Brain microvascular endothelial cell (primary cell): ENCODE measurements around the gene CUL2.

ENCODE experiments used
- DNase-seq: peaks from one replicate; pipeline ENCODE4 v3.0.0-alpha.2; 2020
- H3K27ac ChIP-seq: fragments of 250-450 bp; sonication (Bioruptor Pico); 2 replicates; pipeline ENCODE4 v1.5.1; 2020; ENCODE audit warnings: mild to moderate bottlenecking, moderate library complexity
- H3K27me3 ChIP-seq: fragments of 250-450 bp; sonication (Bioruptor Pico); replicated peaks from 2 replicates; pipeline ENCODE4 v1.5.1; 2020; ENCODE audit warnings: mild to moderate bottlenecking
- H3K36me3 ChIP-seq: fragments of 250-450 bp; sonication (Bioruptor Pico); replicated peaks from 2 replicates; pipeline ENCODE4 v1.5.1; 2020; ENCODE audit warnings: mild to moderate bottlenecking
- H3K4me3 ChIP-seq: 2 replicates; pipeline ENCODE4 v1.5.1; 2011; ENCODE audit warnings: low read depth, mild to moderate bottlenecking, control low read depth, low read length, moderate library complexity
- in situ Hi-C: cut with HindIII; loops from 2 replicates; pipeline ENCODE4 v1.10.0; 2017; ENCODE audit warnings: low sequenced_read_pairs, low pct_ligation_motif_present
- TF ChIP-seq, protein P1 (sequence below): IDR thresholded peaks from 2 replicates; pipeline ENCODE4 v1.5.1; 2011; ENCODE audit warnings: low read depth, mild to moderate bottlenecking, moderate library complexity, low read length, control low read depth, inconsistent platforms; ENCODE audit errors: missing control alignments

CUL2 gene

DNA sequence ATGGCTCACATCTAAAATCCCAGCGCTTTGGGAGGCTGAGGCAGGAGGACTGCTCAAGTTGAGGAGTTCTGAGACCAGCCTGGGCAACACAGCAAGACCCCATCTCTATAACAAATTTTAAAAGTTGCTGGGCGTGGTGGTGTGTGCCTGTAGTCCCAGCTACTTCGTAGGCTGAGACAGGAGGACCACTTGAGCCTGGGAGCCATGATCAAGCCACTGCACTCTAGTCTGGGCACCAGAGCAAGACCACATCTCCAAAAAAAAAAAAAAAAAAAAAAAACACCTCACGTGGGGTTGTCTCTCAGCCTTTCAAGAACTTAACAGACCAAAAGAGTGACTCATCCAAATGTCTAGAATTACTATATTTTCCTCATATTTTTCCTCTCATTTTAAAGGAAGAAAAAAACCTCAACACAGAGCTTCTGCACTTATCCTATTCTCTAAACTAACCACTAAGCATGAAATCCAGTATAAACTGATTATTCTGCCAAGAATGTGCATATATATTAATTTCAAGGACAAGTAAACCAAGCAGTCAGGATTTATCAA, 46.3 kb downstream of the CUL2 start:
- in situ Hi-C loops: no loop called here
- peaks cover 17% of the 10 kb centered on the region for H3K36me3 ChIP-seq

DNA sequence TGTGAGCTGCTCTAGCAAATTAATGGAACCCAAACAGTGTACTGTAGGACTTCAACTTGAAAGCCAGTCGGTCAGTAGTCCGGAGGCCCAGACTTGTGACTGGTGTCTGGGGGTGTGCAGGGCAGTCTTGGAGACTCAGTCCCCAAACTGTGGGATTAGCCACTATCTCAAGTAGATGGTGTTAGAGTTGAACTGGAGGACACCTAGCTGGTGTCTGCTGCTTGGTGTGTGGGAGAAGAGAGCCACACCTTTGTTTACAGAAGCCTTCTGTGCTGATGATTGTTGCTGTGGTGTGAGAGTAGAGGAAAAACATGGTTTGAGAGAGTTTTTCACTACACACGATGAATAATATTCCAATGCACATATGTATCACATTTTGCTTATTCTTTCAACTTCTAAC, 47.4 kb downstream of the CUL2 start:
- Histone ChIP-seq H3K36me3 (peaks cover 14% of the 10 kb centered on the region), H3K27me3 (no peaks in the 10 kb centered on the region), H3K27ac (no peak overlapping the region), H3K4me3 (no peak overlapping the region)
- TF ChIP-seq, protein P1, sequence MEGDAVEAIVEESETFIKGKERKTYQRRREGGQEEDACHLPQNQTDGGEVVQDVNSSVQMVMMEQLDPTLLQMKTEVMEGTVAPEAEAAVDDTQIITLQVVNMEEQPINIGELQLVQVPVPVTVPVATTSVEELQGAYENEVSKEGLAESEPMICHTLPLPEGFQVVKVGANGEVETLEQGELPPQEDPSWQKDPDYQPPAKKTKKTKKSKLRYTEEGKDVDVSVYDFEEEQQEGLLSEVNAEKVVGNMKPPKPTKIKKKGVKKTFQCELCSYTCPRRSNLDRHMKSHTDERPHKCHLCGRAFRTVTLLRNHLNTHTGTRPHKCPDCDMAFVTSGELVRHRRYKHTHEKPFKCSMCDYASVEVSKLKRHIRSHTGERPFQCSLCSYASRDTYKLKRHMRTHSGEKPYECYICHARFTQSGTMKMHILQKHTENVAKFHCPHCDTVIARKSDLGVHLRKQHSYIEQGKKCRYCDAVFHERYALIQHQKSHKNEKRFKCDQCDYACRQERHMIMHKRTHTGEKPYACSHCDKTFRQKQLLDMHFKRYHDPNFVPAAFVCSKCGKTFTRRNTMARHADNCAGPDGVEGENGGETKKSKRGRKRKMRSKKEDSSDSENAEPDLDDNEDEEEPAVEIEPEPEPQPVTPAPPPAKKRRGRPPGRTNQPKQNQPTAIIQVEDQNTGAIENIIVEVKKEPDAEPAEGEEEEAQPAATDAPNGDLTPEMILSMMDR: no peak
- DNase-seq: no peak
- in situ Hi-C loops: no loop called here

More for the DNA sequence above, 46.3 kb downstream of the CUL2 start:
- H3K4me3 ChIP-seq: no peak overlapping the region
- H3K27ac ChIP-seq: no peak overlapping the region
- no peaks in the 10 kb centered on the region for H3K27me3 ChIP-seq
- DNase-seq: no peak
- TF ChIP-seq, protein P1: no peak

DNA sequence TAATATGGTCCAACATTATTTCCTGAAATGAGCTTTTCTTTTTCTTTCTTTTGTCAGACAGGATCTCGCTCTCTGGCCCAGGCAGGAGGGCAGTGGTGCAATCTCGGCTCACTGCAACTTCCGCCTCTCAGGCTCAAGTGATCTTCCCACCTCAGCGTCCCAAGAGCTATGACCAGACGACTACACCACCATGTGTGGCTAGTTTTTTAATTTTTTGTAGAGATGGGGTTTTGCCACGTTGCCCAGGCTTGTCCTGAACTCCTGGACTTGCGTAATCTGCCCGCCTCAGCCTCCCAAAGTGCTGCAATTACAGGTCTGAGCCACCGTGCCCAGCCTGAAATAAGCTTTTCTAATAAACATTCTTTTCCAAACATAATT, 48.6 kb downstream of the CUL2 start:
- Histone ChIP-seq H3K27ac (peak overlapping the region; percentile 20), H3K4me3 (no peak overlapping the region), H3K27me3 (no peaks in the 10 kb centered on the region), H3K36me3 (peaks cover 17% of the 10 kb centered on the region)
- in situ Hi-C loops: no loop called here
- DNase-seq: peak; percentile 5
- TF ChIP-seq, protein P1: no peak

DNA sequence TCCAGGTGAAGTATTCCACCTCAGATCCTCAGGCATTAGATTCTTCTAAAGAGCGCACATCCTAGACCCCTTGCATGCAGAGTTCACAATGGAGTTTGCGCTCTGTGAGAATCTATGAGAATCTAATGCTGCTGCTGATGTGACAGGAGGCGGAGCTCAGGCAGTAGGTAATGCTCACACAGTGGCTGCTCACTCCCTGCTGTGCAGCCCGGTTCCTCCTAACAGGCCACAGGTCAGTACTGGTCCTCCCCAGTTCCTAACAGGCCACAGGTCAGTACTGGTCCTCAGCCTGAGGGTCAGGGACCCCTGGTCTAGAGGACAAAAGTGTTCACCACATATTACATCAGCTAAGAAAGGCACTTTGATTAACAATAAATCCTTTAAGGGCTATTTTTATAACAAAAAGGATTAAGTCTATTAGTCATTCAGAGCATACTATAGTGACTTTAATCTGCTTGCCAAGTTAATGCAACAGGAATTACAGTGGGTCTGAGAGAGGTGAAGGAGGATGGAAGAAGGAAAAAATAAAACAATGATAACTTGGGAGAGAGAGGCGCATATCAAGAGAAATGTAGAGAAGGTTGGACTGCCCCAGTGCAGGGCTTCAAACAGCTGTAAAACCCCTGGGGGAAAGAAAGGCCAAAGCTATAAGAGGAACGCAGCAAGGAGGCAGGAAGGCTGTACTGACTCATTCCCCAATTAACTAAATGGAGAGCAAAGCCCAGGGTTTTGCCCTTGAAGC, 49.2 kb downstream of the CUL2 start:
- TF ChIP-seq, protein P1: no peak
- Histone ChIP-seq H3K4me3 (no peak overlapping the region), H3K27me3 (no peaks in the 10 kb centered on the region), H3K36me3 (peaks cover 17% of the 10 kb centered on the region), H3K27ac (peak overlapping the region; percentile 20)
- in situ Hi-C loops: no loop called here
- peak; percentile 20 for DNase-seq

DNA sequence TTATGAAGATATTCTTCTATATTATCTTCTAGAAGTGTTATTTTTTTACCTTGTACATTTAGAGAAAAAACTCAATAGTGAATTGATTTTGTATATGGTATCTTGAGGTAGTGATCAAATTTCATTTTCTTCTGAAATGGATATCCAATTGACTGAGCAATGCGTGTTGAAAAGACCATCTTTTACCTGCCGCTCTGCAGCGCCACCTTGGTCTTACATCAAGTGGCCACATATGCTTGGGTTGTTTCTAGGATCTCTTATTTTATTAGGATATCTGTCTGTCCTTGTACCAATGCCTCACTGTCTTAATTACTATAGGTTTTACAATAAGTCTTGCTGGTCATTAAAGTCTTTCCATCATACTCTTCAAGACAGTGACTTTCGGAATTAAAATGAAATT, 53.0 kb downstream of the CUL2 start:
- in situ Hi-C loops: no loop called here
- no peak overlapping the region for H3K27ac ChIP-seq
- peaks cover 13% of the 10 kb centered on the region for H3K36me3 ChIP-seq
- H3K4me3 ChIP-seq: no peak overlapping the region
- TF ChIP-seq, protein P1: no peak
- DNase-seq: no peak
- no peaks in the 10 kb centered on the region for H3K27me3 ChIP-seq

DNA sequence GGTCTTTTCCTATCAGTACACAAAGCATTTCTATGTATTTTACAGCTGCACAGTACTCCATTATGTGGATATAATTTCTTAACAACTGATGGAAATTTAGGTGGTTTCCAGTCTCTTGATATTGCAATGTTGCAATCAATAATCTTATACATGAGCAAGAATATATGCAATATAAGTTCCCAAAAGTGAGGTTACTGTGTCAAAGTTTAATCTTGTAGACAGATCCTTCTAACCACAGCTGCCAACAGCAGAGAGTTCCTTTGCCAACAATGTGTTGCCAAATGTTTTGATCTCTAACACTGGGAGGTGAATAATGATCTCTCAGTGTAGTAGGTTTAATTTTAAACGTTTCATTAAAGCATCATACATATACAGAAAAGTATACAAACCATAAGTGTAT, 54.5 kb downstream of the CUL2 start:
- Histone ChIP-seq H3K27ac (no peak overlapping the region), H3K27me3 (no peaks in the 10 kb centered on the region), H3K36me3 (peaks cover 18% of the 10 kb centered on the region), H3K4me3 (no peak overlapping the region)
- TF ChIP-seq, protein P1: no peak
- no peak for DNase-seq
- in situ Hi-C loops: no loop called here
